HG03378 (cell line): ENCODE measurements around the gene ZNF516.

Experiments used
- ATAC-seq: cut with Tn5 transposase; IDR thresholded peaks from one replicate; pipeline ENCODE4 v1.9.1; 2021; ENCODE audit warnings: mild to moderate bottlenecking, moderate library complexity; ENCODE audit not compliant: unreplicated experiment

ZNF516 gene

DNA sequence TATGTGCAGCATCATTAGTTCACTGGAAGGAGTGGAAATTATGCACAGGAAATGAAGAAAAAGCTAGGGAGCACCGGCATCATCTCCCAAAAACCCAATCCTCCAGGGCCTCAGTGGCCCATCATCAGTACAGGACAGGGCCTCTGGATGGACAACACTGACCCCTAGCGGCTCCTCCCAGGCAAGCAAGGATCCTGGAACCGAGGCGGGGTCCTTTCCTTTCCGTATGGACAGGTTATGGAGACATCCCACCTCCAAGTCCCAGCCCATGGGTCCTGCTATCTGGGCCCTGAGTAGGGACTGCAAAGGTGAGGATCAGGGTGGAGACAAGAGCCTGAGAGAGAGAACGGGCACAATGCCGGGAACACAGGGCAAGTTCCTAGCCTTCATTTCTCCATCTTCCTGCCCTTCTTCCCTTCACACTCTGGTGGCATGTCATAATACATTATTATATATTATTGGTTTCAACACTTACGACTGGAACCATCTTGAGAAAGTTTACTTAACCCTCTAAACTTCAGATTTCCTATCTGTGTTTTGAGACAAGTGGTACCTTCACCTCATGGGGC is 68.2 kb downstream of the ZNF516 start:
- ATAC-seq: no peak

GRCh38 chr18:76425146-76426131 is 69.6 kb downstream of the ZNF516 start:
- no peak for ATAC-seq

DNA sequence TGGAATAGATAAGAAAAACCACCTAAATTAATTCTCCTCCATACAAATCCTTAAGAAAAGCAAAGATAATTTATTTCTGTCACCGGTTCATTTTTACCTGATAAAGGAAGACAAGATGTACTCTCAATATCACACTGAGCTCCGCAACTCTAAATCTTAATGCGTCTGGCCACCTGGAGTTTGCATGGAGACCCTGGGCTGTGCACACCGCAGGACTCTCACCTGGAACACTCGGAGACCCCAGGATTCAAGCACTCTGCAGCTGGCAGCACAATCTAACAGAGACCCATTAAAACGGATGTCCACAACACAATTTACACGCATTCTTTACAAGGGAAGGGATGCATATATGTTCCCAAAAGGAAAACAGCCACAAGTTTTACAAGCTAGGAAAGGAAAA is 72.2 kb downstream of the ZNF516 start:
- no peak for ATAC-seq

GRCh38 chr18:76422121-76422520 is 72.9 kb downstream of the ZNF516 start:
- ATAC-seq: no peak

- ATAC-seq: no peak
These were observed 73.4 kb downstream of the ZNF516 start for GRCh38 chr18:76421685-76422078.

DNA sequence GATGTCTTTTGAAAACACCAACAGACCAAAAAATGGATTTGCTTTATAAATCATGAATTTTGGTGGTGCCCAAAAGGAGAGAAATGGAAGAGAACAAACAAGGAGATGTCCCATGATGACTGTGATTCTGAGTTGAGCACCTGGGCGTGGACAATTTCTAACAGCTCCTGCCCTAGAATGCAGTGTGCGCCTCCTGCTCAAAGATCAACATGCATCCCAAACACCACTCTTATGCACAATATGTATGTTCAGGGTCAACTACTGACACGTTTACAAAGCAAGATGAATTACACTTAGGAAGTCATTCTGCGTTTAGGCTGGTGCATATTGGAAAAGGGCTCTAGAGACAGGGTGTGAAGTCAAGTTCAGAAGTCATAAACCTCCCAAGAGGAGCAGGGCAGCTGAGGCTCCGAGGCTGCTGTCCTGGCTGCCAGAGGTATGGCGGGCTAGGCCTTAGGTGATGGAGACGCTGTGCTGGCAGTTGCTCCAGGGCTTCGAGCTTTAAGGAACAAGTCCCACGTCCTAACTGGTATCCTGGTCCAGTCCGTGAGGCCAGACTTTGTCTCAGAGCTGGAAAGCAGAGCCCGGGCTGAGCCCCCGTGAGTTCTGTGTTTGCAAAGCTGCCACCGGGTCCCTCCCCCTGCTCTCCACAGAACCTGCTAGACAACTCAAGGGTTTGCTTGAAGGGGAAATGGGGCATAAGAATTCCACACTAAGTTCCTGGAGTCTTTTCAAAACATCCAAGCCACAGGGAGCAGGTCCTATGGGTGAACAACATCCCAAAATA is 74.0 kb downstream of the ZNF516 start:
- no peak for ATAC-seq

- ATAC-seq: no peak
These were observed 75.2 kb downstream of the ZNF516 start for GRCh38 chr18:76419811-76420210.

DNA sequence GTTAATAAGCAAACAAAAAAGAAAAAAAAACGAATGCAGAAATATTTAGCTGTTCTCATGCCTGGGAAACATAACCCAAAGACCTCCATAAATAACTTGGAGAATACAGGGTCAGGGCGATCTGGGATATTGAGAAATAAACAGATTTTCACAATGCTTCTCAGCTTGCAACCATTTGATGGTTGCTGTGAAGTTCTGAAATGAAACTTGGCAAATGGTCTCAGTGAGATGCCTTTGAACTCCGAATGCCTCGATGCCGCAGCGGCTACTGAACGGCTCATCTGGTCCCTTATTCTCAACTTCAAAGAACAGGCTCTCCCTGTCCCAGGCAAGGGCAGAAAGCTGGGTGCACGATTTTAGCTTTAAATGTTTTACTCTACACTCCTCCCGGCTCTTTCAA is 78.1 kb downstream of the ZNF516 start:
- no peak for ATAC-seq

DNA sequence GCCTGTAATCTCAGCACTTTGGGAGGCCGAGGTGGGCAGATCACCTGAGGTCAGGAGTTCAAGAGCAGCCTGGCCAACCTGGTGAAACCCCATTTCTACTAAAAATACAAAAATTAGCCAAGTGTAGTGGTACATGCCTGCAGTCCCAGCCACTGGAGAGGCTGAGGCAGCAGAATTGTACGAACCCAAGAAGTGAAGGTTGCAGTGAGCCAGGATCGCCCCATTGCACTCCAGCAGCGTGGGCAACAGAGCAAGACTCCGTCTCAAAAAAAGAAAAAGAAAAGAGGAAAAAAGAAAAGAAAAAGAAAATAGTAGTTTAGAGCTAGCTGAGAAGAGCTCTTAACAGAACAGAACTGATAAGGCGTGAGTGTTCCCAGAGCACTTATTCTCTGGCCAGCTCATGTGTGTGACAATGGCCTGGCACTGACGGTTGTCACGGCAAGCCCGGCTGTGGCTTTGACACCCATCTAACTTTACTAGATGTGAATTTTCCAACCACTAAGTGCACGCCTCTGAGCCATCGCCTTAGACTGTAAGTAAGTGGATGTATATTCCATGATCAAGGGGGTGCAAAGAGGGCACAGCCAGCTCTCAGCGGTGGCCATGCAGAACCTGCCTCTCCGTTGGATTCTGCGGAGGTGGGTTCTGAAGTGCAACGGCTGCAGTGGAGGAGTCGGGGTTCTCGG is 80.0 kb downstream of the ZNF516 start:
- no peak for ATAC-seq

- ATAC-seq: no peak
These were observed 82.0 kb downstream of the ZNF516 start for GRCh38 chr18:76412818-76413565.

DNA sequence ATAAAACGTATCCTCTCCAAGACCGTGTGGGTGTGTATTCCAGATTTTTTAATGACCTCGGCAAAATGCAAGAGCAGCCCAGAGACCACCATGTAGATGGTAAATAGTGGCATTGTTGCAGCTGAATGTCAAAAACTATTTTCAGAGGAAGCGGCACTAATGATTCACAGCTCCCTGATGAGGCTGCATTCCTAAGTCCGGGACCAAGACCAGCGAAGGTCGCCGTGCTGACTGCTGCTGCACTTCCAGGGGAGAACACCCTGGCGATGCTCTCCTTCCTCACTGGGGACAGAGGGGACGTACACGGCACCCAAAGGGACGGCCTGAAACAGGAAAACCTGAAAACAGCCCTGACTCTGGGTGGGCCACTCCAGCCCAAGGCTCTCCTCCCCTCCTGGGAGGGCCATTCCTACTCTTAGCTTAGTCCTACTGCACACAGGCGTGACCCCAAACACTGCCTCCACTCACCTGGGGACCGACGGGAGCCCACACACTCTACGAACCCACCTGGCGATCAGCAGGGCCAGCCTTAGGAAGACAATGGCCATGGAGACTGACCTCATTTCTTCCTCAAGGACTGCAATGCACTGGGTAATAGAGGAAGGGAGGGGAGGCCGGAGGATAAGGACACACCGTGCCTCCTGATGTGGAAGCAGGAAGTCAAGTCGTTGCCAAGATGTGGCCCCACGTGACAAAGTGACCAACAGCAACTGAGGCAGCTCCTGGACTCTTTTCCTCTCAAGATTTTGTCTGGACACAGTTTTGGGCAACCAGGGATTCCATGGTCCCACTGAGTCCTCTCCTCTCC is 82.8 kb downstream of the ZNF516 start:
- ATAC-seq: no peak

DNA sequence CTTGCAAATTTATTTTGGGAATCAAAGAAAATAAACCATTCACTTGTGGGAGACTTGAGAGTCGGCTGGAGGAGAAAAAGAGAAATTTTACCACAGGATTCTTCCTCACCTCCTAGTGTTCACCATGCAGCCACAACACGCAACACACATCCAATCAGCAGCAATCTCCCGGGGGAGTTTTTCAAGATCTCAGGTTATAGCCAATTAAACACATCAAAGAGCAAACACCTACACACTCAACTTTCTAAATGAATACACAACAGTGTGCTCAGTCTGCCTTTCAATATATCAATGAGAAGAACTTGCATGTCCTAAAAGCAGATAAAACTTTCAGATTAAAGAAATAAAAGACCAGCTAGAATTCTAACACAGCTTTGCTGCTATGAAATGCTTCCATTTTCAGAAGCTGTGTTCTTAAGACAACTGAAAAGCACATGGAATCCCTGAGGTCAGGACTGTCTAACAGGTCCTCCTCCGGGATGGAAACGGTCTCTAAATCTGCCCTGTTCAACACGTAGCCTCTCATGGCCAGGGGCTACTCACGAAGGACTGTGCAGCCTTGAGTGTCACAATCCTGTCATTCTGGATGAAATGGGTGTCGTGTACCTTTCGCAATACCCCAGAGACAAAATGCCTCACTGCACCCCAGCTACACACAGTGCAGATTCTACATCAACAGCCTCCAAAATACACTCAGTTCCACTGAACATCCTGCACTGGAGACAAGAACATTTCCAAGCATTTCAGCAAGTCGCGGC is 84.2 kb downstream of the ZNF516 start:
- ATAC-seq: peak; percentile 86

DNA sequence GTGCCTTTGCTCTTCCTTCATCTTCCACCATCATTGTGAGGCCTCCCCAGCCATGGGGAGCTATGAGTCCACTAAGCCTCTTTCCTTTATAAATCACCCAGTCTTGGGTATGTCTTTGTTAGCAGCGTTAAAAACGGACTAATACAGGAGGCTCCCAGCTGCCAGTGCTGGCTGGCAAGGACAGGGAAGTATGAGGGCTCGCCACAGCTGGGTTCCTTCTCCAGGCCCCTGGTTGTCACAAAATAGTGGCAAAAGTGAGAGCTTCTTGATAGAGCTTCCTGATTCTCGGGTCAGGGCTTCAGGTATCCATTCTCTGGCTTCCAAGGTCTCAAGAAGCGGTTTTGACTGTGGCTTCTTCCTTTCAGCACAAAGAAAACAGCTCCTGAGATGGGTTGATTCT is 85.0 kb downstream of the ZNF516 start:
- ATAC-seq: no peak

DNA sequence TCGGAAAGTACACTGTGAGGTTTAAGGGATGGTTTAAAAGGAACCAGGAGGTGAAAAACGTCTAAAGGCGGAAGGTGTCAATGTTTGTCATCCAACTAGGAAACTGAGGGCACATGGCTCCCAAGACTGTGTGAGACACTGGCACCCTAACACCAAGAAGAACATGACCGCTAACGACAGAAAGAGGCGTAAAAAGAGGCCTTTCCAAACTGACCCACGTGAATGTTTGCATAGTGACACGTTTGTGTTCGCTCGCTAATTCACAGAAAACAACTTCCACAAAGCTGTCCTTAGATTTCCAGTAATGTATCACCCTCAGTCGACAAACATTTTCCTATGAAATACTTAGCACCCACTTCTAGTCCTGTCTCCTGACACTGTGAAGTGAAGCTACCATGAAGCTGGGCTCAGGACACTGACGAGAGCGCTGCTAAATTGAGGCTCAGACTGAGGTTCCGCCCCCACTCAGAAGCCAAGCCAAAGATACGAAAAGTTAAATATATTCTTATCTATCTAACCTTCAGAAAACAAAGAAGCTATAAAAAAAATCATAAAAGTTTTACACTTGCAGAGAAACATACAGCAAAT is 86.5 kb downstream of the ZNF516 start:
- ATAC-seq: no peak

DNA sequence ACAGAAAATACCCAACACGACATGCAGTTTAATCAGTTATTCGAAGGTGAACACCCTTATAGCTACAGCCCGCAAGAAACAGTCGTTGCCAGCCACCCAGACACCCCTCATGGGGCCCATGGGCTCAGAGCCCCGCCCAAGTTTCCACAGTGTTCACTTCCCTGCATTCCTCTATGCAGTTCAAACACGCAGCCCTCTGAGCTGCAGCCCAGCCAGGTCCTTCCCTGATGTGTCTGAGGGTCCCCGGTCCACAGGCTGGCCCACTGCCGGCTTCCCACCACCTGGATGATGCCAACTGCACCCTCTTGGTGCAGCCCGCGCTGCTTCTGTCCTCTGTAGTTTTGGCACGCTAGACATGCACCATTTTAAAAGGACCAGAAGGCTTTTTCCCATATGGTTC is 87.4 kb downstream of the ZNF516 start:
- ATAC-seq: no peak

- no peak for ATAC-seq
These were observed 88.3 kb downstream of the ZNF516 start for GRCh38 chr18:76406791-76407190.

GRCh38 chr18:76405681-76406356 is 89.2 kb downstream of the ZNF516 start:
- ATAC-seq: no peak

GRCh38 chr18:76405280-76405679 is 89.8 kb downstream of the ZNF516 start:
- ATAC-seq: no peak
